Activated CD8-positive, alpha-beta memory T cell treated with anti-CD3 and anti-CD28 coated beads, Interleukin-2, amount 50 U/mL, for 1 hour (primary cell): Measurements from ENCODE around the gene TUBGCP6.
"Not testable (repeated sequence)": the region's sequence is repeated elsewhere in the genome, so short reads cannot be mapped to it uniquely, and the experiment has no call there.

Source experiments
- DNase-seq: peaks from one replicate; pipeline ENCODE4 v3.0.0-alpha.2; 2020; ENCODE audit errors: extremely low read depth

TUBGCP6 gene

DNA sequence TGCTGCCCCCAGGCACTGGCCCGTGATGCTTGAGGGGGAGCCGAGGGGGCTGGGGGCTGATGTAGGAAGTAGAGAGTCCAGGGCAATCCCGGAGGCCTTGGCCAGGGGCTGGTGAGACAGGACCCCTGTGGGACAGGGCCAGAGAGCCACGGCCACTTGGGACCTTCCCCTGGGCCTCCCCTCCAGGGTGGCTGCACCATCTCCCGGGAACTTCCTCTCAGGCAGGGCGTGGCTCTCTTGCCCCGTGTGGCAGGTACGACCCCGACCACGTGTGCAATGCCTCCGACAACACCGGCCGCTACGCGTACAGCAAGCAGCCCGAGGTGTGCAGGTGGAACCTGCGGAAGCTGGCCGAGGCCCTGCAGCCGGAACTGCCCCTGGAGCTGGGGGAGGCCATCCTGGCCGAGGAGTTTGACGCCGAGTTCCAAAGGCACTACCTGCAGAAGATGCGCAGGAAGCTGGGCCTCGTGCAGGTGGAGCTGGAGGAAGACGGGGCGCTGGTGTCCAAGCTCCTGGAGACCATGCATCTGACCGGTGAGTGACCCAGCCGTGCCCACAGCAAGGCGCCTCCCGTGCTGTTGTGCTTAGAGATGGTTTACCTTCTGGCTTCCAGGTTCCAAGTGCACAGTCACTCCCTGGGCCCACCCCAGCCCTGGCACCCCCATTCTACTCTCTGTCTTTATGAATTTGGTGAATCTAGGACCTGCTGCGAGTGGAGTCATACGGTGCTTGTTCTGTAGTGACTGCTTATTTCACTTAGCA is 34.3 kb downstream of the TUBGCP6 start:
- DNase-seq, result no peak

DNA sequence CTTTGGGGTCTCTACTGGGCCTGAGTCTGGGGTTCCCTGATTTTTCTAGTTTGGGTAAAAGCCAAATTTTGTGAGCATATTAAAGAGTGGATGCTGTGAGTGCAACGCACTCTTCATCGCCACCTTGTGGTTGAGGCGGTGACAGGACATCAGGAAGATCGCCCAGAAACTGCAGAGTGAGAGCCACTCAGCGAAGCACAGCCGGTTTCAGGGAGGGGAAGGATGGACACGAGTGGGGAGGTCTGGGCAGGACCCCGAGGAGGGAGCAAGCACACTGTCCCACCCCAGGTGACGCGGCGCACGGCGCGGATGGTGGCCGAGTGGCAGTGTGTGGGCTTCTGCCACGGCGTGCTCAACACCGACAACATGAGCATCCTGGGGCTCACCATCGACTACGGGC is 34.9 kb downstream of the TUBGCP6 start:
- DNase-seq, result peak; percentile 45

DNA sequence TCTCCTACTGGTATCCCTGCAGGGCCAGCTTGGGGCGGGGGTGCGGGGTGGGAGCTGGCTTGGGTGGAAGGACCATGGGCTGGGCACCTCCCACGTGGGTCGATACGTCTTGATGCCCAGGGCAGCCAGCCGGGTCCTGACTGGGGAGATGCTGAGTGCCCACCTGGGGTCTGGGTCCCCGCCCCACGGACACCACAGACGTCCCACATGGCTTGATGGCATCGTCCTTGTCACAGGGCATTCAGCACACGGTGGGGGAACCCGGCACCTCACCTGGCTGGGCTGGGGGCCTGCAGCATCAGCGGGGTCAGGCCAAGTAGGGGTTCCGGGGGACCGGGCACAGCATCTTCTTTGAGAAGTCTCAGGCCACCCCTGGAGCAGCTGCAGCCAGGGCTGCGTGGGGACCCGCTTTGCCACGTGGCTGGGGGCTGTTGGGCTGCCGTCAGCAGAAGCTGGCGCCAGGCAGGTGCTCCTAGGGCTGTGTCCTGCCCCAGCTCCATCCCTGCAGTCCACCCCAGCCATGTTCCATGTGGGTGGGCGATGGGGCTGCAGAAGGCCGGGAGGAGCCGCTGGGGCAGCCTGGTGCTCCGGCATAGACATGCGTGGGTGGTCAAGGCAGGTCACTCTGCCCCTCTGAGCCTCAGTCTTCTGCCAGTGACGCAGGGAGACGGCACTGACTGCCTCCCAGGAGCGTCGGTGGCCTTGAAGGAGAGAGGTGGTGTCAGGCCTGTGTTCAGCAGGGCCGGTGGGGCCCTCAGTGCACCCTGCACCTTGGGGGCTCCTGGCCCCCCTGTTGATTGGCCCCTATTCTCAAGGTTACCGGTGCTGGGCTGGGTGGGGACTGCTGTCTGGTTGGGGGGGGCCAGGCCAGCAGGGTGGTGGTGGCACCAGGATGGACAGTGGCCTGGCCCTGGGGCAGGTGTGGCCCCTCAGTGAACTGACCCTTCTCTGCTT is 35.6 kb downstream of the TUBGCP6 start:
- DNase-seq, result no peak

DNA sequence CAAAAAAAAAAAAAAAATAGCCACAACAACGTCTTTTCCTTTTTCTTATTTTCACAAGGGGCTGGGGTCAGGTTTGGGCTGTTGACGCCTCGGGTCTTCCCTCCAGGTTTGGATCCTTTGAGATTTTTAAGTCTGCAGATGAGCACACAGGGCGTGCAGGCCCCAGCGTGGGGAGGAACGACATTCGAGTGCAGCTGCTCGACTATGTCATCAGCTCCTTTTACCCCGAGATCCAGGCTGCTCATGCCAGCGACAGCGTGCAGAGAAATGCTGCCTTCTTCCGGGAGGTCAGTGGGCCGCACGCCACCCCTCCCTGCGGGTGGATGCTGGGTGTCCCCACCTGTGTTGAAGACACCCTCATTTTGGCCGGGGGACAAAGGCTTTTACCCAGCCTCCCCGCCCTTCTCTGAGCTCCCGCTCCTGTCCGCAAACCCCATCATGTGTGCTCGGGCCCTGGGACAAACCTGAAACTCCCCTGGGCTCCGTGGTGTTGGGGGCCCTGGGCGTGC is 36.3 kb downstream of the TUBGCP6 start:
- no peak for DNase-seq

DNA sequence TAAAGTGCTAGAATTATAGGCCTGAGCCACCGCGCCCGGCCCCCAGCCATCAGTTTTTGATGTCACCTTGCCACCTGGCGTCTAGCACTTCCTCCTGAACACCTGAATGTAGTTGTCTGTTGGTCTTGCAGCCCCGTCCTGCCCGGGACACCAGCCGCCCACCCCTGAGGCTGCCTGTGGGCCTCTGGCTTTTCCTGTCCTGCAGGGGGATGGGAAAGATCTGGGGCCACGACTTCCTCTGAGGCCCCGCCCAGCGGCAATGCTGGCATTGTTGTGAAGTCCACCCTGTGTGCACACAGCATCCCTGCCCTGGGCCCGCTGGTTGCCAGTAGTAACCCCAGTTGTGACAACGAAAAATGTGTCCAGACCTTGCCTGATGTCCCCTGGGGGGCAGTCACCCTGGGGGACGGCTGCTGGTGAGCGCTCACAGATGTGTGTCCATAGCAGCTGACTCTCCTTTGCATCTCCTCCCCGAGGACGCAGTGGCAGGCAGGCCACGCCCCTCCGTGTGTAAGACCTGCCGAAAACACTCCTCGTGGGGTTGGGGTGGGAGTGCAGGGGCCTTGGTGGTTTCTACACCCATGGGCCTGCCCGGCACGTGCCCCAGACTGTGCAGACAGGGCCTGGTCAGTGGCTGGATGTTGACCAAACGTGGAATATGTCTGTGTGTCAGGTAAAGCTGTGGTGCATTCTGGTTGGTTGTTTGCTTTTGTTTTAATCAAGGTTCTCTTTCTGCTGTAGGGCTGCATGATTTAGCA is 37.3 kb downstream of the TUBGCP6 start:
- no peak for DNase-seq

DNA sequence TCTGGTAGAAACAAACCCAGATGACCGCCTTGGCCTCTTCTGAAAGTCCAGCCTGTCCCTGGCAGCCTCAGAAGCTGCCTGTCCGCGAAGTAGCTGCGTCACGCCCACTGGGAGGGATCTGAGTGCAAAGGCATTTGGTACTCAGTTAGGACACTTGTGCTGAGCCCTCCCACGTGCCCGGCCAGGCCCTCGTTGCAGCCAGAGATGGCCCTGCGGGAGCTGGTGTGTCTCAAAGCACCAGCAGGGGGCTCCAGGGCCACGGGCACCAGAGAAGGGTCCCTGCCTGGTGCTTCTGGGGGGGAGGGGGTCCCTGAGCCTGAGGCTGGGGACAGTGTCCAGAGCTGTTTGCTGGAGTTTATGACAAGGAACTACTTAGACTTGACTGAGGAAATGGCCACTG is 38.2 kb downstream of the TUBGCP6 start:
- no peak for DNase-seq

DNA sequence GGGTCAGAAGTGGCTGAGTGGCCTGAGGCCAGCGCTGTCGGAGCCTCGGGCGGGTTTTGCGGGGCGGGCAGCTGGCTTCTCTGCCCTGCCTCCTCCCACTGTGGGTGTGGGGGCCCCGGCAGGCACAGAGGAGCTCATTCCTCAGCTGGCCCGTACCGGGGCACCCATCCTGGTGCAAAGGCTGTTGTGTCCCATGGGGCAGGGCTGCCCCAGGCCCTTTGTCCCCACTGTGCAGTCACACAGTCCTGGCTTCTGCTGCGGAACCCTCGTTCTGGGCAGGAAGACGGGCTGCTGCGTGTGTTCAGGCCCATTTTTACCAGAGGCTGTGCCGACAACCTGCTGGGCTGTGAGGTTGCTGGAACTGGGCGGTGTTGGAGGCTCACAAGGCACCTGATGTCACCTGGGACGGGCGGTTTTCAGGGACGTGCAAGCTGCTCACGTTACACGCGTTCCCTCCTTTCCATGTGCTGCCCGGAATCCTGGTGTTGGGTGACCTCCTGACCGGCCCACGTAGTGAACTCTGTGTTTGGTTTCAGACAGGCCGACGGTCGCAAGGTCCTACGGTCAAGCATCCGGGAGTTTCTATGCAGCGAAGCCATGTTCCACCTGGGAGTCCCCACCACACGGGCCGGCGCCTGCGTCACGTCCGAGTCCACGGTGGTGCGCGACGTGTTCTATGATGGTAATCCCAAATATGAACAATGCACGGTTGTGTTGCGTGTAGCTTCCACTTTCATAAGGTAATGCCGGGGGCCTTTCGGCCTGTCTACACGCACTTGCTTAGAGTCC is 38.8 kb downstream of the TUBGCP6 start:
- no peak for DNase-seq

DNA sequence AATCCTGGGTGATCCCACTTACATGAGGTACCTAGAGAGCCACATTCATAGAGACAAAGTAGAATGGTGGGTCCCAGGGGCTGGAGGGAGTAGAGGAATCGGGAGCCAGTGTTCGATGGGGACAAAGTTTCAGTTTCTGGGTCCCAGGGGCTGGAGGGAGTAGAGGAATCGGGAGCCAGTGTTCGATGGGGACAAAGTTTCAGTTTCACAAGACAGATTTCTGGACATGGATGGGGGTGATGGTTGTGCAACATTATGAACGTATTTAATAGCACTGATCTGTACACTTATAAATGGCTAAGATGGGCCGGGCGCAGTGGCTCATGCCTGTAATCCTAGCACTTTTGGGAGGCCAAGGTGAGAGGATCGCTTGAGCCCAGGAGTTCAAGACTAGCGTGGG is 39.8 kb downstream of the TUBGCP6 start:
- DNase-seq, result not testable (repeated sequence)

DNA sequence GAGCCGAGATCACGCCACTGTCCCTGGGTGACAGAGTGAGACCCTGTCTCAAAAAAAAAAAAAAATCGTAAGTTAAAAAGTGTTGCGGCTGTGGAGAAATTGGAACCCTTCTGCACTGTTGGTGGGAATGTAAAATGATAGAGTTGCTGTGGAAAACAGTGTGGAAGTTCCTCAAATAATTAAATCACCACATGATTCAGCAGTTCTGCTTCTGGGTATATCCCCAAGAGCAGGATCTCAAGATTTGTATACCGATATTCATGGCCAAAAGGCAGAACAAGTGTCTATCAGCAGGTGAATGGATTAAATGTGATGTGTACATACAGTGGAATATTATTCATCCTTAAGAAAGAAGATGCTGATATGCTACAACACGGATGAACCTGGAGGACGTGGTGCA is 40.3 kb downstream of the TUBGCP6 start:
- no peak for DNase-seq

DNA sequence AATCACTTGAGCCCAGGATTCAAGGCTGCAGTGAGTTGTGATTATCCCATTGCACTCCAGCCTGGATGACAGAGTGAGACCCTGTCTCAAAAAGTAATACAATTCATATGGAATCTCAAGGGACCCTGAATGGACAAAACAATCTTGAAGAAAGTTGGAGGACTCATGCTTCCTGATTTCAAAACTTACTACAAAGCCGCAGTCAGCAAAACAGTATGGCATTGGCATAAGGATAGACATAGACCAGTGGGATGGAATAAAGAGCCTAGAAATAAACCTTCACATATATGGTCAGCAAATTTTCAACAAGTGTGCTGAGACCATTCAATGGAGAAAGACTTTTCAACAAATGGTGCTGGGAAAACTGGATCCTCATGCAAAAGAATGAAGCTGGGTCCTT is 41.5 kb downstream of the TUBGCP6 start:
- DNase-seq, result no peak

DNA sequence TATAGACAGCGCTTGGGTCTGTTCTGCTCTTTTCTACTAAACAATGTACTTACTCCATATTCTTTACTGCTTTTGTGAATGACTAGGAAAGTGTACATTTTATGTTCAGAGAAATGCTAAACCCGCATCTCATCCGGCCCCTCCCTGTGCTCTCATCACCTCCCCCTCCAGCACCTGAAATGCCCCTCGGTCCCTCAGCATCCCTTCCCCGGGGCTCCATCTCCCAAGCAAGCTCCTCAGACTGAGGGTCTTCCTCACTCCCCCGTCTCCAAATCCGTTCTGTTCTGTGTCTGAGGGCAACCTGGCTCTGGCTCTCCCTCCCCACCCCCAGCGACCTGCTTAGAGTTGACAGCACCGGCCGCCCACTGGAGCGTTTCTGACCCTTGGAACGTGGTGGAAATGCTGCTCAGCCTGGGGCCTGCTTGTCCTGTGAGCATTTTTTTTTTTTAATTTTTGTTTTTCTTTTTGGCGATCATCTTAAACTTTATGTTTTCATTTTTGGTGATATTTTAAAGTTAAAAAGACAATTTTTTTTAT is 42.6 kb downstream of the TUBGCP6 start:
- no peak for DNase-seq

DNA sequence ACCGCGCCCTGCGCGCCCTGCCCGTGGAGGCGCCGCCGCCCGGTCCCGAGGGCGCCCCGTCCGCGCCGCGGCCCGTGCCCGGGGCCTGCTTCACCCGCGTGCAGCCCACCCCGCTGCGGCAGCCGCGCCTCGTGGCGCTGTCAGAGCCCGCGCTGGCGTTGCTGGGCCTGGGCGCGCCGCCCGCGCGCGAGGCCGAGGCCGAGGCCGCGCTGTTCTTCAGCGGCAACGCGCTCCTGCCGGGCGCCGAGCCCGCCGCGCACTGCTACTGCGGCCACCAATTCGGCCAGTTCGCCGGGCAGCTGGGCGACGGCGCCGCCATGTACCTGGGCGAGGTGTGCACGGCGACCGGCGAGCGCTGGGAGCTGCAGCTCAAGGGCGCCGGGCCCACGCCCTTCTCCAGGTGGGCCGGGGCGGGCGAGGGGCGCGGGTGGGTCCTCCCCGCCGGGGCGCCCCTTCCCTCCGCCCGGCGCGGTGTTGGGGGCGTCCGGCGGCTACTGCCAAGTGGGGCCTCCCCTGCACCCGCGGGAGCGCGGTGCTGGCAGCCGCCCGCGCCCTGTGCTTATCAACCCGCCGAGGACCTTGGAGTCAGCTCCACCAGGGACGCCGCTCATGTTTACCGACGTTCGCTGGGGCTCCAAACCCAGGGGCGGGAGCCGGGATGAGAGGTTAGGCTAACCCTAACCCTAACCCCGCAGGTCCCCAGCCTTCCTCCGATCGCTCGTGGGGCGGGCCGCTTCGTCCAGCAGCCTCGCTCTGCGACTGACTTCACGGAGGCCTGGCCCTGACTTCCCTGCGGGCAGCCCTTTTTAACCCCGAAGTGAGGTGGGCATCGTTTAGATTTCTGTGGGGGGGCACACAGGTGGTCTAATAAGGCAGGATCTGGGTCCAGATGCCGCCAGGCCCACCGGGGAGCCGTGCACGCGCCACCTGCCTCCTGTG is 43.4 kb downstream of the TUBGCP6 start:
- no peak for DNase-seq

DNA sequence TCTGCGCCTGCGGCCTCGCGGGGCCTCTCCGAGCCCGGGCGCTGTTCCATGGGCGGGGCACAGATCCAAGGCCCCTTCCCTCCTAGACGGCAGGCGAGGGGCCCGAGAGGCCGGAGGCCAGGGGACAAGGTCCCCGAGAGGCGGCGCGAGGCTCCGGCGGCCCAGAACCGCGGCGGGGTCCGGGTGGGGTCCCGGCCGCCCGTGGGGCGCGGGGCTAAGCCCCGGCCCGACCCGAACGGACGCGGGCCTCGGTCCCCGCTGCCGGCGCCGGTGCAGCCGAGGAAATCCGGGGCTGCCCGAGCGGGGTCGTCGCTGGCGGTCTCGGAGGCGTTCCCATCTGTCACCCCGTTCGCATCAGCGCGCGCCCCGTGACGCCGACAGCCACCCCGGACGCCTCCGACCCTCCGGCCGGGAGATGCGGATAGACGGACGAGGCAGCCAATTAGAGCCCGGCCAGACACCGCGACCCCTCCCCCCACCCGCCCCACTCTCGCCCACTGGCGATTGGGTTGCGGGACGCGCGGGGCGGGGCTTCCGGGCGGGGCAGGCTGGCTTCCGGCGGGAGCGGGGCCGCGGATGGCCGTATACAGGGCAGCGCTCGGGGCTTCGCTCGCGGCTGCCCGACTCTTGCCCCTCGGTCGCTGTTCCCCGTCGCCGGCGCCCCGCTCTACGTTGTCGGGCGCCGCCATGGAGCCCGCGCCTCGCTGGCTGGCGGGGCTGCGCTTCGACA is 44.2 kb downstream of the TUBGCP6 start, which contains the start of gene SELENOO:
Gene SELENOO (plus strand): TSS at position 551 of the 730 bp plus-strand sequence. CDS start 26 bp downstream, at position 577.
- peak; percentile 74 for DNase-seq

DNA sequence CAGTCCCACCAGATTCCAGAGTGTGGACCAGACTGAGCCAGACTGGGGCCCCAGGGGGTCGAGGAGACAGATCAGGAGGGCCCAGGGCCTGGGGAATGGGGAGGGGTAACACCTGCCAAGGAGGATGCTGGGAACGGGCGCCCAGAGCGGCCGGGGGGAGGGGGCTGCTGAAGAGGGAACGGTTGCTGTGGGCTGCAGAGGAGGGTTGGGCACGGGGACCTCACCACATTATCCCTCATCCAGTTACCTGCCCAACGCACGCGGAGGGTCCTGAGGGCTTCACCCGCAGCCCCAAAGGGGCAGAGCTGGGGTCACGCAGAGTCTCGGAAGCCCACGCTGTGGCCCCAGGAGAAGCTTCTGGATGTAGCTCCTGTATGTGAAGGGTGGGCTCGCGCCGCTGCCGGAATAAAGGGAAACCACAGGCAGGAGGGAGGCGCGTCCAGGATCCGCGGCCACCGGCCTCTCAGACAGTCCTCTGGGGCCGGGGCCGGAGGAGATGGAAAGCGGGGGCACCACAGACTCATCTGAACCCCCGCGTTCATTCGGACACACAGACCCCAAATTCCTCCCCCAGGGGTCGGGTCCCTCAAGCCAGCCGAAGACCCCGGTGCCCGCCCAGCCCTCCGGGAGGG is 44.9 kb downstream of the TUBGCP6 start:
- no peak for DNase-seq

DNA sequence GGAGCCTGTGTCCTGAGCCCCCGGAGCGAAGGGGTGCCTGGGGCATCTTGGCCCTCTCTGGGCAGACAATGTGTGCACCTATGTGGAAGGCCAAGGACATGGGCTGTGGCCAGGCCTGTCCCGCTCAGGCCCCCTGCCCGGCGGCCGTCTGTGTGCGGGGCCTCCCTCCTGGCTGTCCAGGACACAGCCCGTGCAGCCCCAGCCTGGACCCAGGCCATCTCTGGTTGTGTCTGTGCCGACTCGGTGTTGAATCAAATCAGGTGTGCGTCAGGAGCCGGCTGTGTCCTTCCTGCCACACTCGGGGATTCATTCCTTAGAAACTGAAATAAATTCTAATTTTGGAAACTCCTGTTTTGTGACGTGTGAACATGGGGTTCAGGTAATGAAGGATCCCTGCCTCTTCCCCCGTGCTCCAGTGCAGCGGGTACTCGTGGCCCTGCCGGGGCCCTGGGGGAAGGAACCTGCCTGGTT is 45.5 kb downstream of the TUBGCP6 start:
- DNase-seq, result no peak

DNA sequence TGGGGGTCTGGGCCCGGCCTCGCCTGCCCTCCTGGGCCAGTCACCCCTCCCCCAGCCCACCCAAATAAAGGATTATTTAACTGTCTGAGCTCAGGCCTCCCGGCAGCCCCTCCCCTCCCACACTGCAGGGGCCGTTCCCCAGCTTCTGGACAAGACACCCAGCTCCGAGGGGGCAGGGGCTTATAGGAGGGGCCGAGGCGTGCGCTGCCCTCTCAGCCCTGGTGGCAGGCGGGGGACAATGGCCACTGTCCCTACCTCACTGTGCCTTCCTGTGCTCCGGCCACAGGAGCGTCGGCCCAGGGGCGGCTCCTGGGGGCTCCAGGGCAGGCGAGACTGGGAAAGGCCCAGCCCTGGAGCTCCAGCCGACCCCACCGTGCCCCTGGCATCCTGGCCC is 46.2 kb downstream of the TUBGCP6 start:
- DNase-seq, result no peak

DNA sequence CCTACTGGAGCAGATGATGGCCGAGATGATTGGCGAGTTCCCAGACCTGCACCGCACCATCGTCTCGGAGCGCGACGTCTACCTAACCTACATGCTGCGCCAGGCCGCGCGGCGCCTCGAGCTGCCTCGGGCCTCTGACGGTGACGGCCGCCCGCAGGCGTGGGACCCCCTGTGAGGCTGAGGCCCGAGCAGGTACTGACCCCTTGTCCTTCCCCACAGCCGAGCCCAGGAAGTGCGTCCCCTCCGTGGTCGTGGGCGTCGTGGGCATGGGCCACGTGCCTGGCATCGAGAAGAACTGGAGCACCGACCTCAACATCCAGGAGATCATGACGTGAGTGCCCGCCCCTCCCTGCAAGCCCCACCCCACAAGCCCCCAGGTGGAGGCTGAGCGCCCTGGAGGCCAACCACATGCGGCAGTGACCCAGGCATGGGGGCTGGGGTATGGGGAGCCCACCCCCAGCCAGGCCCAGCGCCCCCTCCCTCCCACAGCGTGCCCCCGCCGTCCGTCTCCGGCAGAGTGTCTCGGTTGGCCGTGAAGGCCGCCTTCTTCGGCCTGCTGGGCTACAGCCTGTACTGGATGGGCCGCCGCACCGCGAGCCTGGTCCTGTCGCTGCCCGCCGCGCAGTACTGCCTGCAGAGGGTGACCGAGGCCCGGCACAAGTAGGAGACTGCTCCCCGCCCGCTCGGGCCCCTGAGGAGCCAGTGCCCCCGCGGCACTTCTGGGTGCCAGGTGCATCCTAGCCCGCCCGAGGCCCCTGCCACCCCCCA is 46.8 kb downstream of the TUBGCP6 start:
- no peak for DNase-seq
